Epithelial cell of esophagus (primary cell): ENCODE measurements around the gene SCAF1.
A peak's percentile ranks its signal among the peaks of the same experiment; 100 is the strongest.

Experiments used
- DNase-seq: peaks from one replicate; pipeline ENCODE4 v3.0.0; 2010; ENCODE audit warnings: low read depth
- H3K4me3 ChIP-seq: 2 replicates; pipeline ENCODE4 v1.5.1; 2011; ENCODE audit warnings: mild to moderate bottlenecking, low read length, control low read depth
- TF ChIP-seq, protein P1 (sequence below): IDR thresholded peaks from 2 replicates; pipeline ENCODE4 v1.5.1; 2011; ENCODE audit warnings: low read depth, mild to moderate bottlenecking, low read length, control low read depth, inconsistent platforms; ENCODE audit not compliant: insufficient read depth; ENCODE audit errors: missing control alignments

Gene SCAF1

DNA sequence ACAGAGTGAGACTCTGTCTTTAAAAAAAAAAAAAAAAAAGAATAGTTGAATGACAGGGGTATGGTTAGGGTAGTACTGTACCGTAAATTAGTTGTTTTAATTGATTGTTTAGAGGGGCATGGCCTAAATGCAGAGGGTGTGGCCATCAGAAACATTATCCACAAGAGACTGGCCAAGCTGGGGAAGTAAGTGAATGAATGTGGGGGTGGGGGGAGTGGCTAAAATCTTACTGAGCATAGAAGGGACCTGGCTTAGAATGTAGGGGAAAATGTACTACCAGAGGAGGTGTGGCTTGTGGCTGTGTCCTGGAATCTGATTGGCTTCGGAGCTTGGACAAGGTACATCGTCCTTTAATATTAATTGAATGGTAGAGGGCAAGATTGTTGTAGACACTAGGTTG lies 27.5 kb downstream of the SCAF1 start:
- TF ChIP-seq, protein P1, sequence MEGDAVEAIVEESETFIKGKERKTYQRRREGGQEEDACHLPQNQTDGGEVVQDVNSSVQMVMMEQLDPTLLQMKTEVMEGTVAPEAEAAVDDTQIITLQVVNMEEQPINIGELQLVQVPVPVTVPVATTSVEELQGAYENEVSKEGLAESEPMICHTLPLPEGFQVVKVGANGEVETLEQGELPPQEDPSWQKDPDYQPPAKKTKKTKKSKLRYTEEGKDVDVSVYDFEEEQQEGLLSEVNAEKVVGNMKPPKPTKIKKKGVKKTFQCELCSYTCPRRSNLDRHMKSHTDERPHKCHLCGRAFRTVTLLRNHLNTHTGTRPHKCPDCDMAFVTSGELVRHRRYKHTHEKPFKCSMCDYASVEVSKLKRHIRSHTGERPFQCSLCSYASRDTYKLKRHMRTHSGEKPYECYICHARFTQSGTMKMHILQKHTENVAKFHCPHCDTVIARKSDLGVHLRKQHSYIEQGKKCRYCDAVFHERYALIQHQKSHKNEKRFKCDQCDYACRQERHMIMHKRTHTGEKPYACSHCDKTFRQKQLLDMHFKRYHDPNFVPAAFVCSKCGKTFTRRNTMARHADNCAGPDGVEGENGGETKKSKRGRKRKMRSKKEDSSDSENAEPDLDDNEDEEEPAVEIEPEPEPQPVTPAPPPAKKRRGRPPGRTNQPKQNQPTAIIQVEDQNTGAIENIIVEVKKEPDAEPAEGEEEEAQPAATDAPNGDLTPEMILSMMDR, result no peak
- no peak for DNase-seq
- H3K4me3 ChIP-seq, result no peak overlapping the region

DNA sequence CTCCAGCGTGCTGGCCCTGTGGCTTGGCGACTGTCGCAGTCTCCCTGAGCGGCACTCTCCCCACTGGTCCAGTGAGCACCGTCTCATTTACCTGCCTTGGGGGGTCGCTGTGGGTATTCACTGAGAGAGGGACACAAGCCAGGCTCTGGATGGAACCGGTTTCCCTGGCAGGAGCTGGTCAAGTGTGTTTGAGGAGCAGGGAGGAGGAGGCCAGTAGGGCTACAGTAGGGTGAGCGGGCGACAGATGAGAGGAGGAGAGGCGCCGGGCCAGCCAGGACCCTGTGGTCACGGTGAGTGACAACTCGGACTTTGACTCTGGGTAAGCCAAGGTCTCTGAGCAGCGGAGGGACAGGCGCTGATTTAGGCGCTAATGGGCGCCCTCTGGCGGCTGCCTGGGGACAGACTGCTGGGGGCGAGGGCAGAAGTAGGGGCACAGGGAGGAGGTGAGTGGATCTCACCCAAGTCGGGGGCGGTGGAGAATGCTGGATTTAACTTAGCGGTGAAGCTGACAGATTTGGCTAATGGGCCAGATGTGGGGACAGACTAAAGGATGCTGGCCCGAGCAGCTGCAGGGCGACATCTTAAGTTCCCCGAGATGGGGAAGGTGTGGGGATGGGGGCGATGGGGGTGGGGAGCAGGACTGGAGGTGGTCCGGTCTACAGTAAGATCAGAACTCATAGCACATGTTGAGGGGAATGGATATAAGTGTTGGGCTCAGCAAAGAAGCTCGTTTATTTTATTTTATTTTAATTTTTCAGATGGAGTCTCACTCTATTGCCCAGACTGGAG lies 30.3 kb downstream of the SCAF1 start:
- H3K4me3 ChIP-seq, result no peak overlapping the region
- peak; percentile 66 for DNase-seq
- TF ChIP-seq, protein P1, result peak; percentile 90

DNA sequence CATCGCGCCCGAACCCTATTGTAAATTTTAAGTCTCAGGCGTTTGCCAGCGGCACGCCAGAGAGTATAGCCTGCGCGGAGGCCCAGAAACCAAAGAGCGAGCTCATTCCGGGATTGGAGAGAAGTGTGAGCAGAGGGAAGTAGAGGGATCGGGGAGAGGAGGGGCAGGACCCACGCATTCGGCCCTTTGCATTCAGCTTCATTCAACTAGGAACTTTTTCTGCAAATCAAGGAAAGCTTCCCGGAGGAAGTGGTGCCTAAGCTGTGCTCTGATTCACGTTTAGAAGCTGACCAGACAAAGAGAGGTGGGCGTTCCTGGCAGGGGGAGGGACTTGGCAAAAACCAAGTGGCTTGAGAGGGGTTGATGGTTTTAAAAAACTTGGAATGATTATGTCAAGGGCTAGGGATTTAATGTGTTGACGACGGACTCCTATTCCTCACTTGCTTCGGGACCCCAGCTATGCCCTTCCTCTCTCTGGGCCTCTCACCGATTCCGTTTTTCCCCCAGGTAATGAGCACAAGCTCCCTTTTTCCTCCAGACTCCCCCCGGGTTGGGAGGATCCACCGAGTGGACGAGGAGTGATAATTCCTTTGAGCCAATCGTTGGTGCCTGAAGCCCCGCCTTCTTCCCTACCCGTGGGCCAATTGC lies 34.3 kb downstream of the SCAF1 start:
- TF ChIP-seq, protein P1, result no peak
- peak; percentile 95 for DNase-seq
- H3K4me3 ChIP-seq, result peak overlapping the region; percentile 43

DNA sequence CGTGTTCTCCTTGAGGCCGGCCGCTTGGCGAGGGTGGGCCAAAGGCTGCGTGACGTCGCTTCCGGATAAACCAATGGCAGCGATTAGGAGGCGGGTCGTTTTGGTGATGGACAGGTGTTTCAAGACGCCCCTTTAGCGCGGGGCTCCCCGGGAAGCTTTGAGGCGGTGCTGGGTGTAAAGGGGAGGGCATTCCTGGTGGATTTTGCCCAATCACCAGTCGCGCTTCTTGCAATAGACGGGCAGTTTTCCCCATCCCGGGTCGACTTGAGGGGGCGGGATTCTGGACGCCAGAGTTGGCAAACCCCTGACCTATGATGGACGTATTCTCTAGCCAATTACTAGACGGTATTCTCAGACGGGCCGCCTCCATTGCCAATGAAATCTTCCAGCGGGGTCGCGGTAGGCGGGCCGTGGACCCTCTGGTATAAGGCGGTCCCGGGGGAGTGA lies 34.8 kb downstream of the SCAF1 start:
- peak overlapping the region; percentile 95 for H3K4me3 ChIP-seq
- TF ChIP-seq, protein P1, result no peak
- DNase-seq, result peak; percentile 100

DNA sequence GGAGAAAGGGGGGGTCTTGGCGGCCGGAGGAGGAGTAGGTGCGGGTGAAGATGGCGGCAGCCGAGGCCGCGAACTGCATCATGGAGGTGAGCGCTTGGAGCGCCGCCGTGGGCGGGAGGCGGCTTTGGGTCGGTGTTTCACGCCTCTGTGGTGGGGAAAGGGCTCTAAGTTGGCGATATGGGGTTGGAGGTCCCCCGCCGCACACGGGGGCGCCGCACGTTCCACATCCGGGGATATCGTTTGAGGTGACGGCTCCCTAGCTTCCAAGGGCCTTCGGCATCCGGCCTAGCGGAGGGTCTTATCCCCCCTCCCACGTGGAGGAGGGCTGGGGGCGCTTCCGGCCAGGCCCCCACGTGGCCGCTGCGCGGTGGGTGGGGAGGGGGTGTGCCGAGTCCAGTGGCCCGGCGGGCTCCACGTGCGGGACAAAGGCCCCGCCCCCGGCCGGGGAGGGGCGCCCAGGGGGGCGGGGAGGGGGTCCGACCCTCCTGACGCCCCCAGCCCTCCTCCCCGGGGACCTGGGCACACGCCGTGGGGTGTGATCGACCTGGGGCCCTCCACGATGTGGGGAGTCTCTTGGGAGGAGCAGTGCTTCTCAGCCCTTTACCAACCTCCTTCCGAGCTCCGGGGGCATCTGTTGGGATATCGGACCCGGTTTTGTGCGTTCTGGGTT lies 35.4 kb downstream of the SCAF1 start, which contains the start of gene PRMT1:
PRMT1 (plus strand) TSS at position 41 of the 670 bp plus-strand sequence; CDS start at position 51, 10 bp downstream.
- TF ChIP-seq, protein P1, result no peak
- DNase-seq, result peak; percentile 45
- H3K4me3 ChIP-seq, result peak within 1 kb of the TSS; percentile 95

DNA sequence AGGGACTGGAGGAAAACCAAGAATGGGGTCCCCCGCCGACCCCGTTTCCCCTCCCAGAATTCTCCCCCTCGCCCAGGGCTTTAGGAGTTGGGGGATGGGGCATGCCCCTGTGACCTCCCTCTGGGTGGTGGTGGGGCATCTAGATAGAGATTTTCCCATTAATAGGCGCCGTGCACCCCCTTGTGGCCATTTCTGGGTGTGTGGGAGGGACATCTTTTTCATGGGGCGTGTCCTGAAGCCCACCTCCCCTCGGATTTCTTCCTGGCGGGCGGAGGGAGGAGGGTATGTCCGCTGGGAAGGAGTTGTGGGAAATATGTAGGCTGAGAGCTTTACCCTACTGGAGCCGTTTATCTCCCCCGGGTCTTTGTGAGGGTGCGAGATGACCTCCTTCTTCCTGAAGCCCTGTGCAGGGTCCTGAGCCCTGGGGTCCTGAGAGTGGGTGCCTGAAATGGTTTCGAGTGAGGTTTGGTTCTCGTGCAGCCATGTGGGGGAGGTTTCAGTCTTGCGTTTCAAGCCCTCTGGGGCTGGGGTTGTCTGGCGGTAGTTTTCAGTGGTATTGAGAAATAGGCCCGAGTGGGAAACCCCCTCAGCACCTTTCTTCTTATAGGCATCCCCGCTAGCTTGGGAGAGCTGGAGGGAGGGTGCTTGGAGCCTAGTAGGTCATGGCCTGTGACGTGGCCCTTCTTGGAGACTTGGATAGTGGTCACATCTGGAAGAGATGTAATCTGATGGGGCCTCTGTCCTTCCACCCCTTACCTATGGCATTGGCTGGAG lies 36.1 kb downstream of the SCAF1 start:
- peak overlapping the region; percentile 95 for H3K4me3 ChIP-seq
- TF ChIP-seq, protein P1, result peak; percentile 58
- DNase-seq, result peak; percentile 75
